Transverse colon (tissue), 3 donors: Measurements from ENCODE around the gene PCSK5.

Experiments used
- EP300 ChIP-seq: sonication (generic); formaldehyde crosslinking; IDR thresholded peaks from one replicate; pipeline ENCODE4 v1.6.1; 2017; ENCODE audit warnings: antibody characterized with exemption, low read depth
- TF ChIP-seq, protein P1 (sequence below), 5 experiments: fragments of 200-600 bp in 3 of 5; fragments of 450-650 bp in 2 of 5; sonication (generic) in 3 of 5; IDR thresholded peaks; 1 replicate in 2 of 5; 2 replicates in 3 of 5; pipeline ENCODE4 v1.5.1; 2016 to 2017; ENCODE audit warnings: antibody characterized with exemption in 5 of 5, inconsistent platforms in 3 of 5, mild to moderate bottlenecking in 2 of 5, moderate library complexity in 1 of 5

DNA sequence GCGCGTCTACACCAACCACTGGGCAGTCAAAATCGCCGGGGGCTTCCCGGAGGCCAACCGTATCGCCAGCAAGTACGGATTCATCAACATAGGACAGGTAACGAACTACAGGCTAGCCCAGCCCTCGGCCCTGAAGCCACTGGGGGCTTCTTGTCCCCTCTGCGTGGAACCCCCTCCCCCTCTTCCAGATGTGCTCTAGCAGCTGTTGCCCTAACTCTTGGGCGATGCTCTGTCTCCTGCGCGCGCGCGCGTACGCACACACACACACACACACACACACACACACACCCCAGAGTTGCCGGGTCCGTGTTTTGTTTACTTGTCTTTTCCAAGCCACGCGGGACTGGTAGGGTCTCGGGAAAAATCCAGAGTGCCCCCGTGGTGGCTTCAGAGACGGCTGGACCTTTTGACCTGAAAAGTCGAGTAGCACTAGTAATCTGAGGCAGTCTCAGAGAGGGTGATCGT, 836 bp downstream of the PCSK5 start:
- TF ChIP-seq, protein P1, sequence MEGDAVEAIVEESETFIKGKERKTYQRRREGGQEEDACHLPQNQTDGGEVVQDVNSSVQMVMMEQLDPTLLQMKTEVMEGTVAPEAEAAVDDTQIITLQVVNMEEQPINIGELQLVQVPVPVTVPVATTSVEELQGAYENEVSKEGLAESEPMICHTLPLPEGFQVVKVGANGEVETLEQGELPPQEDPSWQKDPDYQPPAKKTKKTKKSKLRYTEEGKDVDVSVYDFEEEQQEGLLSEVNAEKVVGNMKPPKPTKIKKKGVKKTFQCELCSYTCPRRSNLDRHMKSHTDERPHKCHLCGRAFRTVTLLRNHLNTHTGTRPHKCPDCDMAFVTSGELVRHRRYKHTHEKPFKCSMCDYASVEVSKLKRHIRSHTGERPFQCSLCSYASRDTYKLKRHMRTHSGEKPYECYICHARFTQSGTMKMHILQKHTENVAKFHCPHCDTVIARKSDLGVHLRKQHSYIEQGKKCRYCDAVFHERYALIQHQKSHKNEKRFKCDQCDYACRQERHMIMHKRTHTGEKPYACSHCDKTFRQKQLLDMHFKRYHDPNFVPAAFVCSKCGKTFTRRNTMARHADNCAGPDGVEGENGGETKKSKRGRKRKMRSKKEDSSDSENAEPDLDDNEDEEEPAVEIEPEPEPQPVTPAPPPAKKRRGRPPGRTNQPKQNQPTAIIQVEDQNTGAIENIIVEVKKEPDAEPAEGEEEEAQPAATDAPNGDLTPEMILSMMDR (IDR thresholded peaks at IDR 0.05): no peak
- no peak for TF ChIP-seq EP300
